H1 (cell line): ENCODE data around the gene PXT1. TPM values are rescaled to one million over a fixed set of nuclear protein-coding genes. Genes with fewer than 3 reads are reported as not detected.

Experiments used
- BCL11A ChIP-seq, 2 experiments: IDR thresholded peaks; one replicate each; pipeline ENCODE4 v1.6.1; 2011; ENCODE audit warnings: low read depth in 2 of 2, low read length in 2 of 2, mild to moderate bottlenecking in 2 of 2
- BRCA1 ChIP-seq: IDR thresholded peaks from 2 replicates; pipeline ENCODE4 v1.6.1; 2012; ENCODE audit warnings: low read depth, low read length, improper control_type of control experiment
- CBX8 ChIP-seq: fragments of 300-800, 300-1000 bp; sonication (generic); IDR thresholded peaks from 2 replicates; pipeline ENCODE4 v1.7.1; 2016; ENCODE audit warnings: low read depth, low read length, borderline replicate concordance
- FOSL1 ChIP-seq: IDR thresholded peaks from 2 replicates; pipeline ENCODE4 v1.6.1; 2011; ENCODE audit warnings: mild to moderate bottlenecking, low read depth, low read length, moderate library complexity; ENCODE audit not compliant: insufficient read depth
- JUND ChIP-seq: IDR thresholded peaks from 2 replicates; pipeline ENCODE4 v1.6.1; 2011; ENCODE audit warnings: mild to moderate bottlenecking, improper control_type of control experiment, low read length
- POU5F1 ChIP-seq: IDR thresholded peaks from 2 replicates; pipeline ENCODE4 v1.6.1; 2011; ENCODE audit warnings: low read depth, mild to moderate bottlenecking, low read length, moderate library complexity
- SIX5 ChIP-seq: IDR thresholded peaks from 2 replicates; pipeline ENCODE4 v1.6.1; 2011; ENCODE audit warnings: mild to moderate bottlenecking, low read depth, low read length
- SP4 ChIP-seq: IDR thresholded peaks from 2 replicates; pipeline ENCODE4 v1.6.1; 2012; ENCODE audit warnings: low read length, inconsistent platforms
- SRF ChIP-seq: IDR thresholded peaks from 2 replicates; pipeline ENCODE4 v1.6.1; 2011; ENCODE audit warnings: mild to moderate bottlenecking, low read depth, low read length, moderate library complexity
- polyA plus RNA-seq, 7 experiments: library from polyadenylated mRNA; depleted of rRNA in 3 of 7; stranded (reverse) in 5 of 7; unstranded in 2 of 7; fragments of >200 nt in 5 of 7; fragments of 200-250 nt in 2 of 7; gene quantifications; 1 replicate in 5 of 7; 2 replicates in 1 of 7; 4 replicates in 1 of 7; pipeline versions ENCODE4 v1.2.1 to v1.2.3, GENCODE V29; 2011 to 2013; ENCODE audit warnings: missing spikeins in 2 of 7, mixed read lengths in 2 of 7
- total RNA-seq: library from RNA; stranded (reverse); fragmentation: NEBNext Ultra II Directional; extraction: Animal tissue kit (Norgen Biotek cat#: 25700); gene quantifications from 2 replicates; pipeline ENCODE4 v1.2.1, GENCODE V29; 2021
- TF ChIP-seq, protein P1 (sequence below): fragments of 300-600 bp; sonication (generic); IDR thresholded peaks from 2 replicates; pipeline ENCODE4 v1.7.1; 2012; ENCODE audit warnings: low read length, moderate library complexity, mild to moderate bottlenecking, inconsistent platforms; ENCODE audit not compliant: insufficient replicate concordance
- TF ChIP-seq, protein P2 (sequence below): IDR thresholded peaks from 2 replicates; pipeline ENCODE4 v1.6.1; 2012; ENCODE audit warnings: low read length, inconsistent platforms

Gene PXT1
- total and polyA plus RNA-seq, 2 of the 8 experiments (the other 6 are each of a cell fraction or from before 2014, with no cell fraction given), result 0.06 TPM; not detected in 1

DNA sequence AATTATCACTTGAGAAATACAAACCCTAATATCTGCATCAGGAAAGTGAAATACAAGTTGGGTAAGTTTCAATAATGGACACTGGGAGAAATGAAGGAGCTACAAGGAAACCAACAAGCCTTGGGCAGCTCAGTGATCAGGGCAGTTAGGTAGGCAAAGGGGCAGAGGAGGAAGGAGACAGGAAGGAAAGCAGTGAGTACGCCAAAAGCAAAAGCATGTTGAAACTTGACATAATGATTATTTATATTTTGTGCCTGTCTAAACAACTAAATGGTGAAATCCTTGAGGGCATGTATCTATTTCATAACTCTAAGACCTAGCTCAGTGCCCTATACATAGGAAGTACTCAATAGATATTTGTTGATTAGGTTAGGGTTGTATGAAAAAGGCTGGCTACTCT, 23.3 kb downstream of the PXT1 start (continued):
- TF ChIP-seq, protein P1, sequence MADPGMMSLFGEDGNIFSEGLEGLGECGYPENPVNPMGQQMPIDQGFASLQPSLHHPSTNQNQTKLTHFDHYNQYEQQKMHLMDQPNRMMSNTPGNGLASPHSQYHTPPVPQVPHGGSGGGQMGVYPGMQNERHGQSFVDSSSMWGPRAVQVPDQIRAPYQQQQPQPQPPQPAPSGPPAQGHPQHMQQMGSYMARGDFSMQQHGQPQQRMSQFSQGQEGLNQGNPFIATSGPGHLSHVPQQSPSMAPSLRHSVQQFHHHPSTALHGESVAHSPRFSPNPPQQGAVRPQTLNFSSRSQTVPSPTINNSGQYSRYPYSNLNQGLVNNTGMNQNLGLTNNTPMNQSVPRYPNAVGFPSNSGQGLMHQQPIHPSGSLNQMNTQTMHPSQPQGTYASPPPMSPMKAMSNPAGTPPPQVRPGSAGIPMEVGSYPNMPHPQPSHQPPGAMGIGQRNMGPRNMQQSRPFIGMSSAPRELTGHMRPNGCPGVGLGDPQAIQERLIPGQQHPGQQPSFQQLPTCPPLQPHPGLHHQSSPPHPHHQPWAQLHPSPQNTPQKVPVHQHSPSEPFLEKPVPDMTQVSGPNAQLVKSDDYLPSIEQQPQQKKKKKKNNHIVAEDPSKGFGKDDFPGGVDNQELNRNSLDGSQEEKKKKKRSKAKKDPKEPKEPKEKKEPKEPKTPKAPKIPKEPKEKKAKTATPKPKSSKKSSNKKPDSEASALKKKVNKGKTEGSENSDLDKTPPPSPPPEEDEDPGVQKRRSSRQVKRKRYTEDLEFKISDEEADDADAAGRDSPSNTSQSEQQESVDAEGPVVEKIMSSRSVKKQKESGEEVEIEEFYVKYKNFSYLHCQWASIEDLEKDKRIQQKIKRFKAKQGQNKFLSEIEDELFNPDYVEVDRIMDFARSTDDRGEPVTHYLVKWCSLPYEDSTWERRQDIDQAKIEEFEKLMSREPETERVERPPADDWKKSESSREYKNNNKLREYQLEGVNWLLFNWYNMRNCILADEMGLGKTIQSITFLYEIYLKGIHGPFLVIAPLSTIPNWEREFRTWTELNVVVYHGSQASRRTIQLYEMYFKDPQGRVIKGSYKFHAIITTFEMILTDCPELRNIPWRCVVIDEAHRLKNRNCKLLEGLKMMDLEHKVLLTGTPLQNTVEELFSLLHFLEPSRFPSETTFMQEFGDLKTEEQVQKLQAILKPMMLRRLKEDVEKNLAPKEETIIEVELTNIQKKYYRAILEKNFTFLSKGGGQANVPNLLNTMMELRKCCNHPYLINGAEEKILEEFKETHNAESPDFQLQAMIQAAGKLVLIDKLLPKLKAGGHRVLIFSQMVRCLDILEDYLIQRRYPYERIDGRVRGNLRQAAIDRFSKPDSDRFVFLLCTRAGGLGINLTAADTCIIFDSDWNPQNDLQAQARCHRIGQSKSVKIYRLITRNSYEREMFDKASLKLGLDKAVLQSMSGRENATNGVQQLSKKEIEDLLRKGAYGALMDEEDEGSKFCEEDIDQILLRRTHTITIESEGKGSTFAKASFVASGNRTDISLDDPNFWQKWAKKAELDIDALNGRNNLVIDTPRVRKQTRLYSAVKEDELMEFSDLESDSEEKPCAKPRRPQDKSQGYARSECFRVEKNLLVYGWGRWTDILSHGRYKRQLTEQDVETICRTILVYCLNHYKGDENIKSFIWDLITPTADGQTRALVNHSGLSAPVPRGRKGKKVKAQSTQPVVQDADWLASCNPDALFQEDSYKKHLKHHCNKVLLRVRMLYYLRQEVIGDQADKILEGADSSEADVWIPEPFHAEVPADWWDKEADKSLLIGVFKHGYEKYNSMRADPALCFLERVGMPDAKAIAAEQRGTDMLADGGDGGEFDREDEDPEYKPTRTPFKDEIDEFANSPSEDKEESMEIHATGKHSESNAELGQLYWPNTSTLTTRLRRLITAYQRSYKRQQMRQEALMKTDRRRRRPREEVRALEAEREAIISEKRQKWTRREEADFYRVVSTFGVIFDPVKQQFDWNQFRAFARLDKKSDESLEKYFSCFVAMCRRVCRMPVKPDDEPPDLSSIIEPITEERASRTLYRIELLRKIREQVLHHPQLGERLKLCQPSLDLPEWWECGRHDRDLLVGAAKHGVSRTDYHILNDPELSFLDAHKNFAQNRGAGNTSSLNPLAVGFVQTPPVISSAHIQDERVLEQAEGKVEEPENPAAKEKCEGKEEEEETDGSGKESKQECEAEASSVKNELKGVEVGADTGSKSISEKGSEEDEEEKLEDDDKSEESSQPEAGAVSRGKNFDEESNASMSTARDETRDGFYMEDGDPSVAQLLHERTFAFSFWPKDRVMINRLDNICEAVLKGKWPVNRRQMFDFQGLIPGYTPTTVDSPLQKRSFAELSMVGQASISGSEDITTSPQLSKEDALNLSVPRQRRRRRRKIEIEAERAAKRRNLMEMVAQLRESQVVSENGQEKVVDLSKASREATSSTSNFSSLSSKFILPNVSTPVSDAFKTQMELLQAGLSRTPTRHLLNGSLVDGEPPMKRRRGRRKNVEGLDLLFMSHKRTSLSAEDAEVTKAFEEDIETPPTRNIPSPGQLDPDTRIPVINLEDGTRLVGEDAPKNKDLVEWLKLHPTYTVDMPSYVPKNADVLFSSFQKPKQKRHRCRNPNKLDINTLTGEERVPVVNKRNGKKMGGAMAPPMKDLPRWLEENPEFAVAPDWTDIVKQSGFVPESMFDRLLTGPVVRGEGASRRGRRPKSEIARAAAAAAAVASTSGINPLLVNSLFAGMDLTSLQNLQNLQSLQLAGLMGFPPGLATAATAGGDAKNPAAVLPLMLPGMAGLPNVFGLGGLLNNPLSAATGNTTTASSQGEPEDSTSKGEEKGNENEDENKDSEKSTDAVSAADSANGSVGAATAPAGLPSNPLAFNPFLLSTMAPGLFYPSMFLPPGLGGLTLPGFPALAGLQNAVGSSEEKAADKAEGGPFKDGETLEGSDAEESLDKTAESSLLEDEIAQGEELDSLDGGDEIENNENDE, result no peak
- TF ChIP-seq SP4, result no peak
- TF ChIP-seq BRCA1, result no peak
- TF ChIP-seq, protein P2, sequence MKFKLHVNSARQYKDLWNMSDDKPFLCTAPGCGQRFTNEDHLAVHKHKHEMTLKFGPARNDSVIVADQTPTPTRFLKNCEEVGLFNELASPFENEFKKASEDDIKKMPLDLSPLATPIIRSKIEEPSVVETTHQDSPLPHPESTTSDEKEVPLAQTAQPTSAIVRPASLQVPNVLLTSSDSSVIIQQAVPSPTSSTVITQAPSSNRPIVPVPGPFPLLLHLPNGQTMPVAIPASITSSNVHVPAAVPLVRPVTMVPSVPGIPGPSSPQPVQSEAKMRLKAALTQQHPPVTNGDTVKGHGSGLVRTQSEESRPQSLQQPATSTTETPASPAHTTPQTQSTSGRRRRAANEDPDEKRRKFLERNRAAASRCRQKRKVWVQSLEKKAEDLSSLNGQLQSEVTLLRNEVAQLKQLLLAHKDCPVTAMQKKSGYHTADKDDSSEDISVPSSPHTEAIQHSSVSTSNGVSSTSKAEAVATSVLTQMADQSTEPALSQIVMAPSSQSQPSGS, result no peak
- TF ChIP-seq CBX8, result no peak
- TF ChIP-seq SRF, result no peak
- TF ChIP-seq POU5F1, result no peak
- TF ChIP-seq BCL11A (IDR thresholded peaks at IDR 0.05; ENCODE audit: low read depth in 2 of 2, low read length in 2 of 2), result no peak
- TF ChIP-seq SIX5, result no peak
- TF ChIP-seq FOSL1, result no peak
- no peak for TF ChIP-seq JUND
- TF ChIP-seq, all 59 proteins: peak for 0
